Fibroblast of mammary gland (primary cell): ENCODE results near the gene TPSAB1.
"Not testable (repeated sequence)": the region's sequence is repeated elsewhere in the genome, so short reads cannot be mapped to it uniquely, and the experiment has no call there.

Experiments
- DNase-seq: peaks from one replicate; pipeline ENCODE4 v3.0.0-alpha.2; 2010; ENCODE audit warnings: low read depth
- H3K4me3 ChIP-seq: 2 replicates; pipeline ENCODE4 v1.5.1; 2011; ENCODE audit warnings: low read depth, mild to moderate bottlenecking, low read length, moderate library complexity; ENCODE audit not compliant: control insufficient read depth
- TF ChIP-seq, protein P1 (sequence below): conservative IDR thresholded peaks from 2 replicates; pipeline ENCODE4 v1.5.1; 2011; ENCODE audit warnings: low read depth, low read length, inconsistent platforms; ENCODE audit not compliant: control insufficient read depth, insufficient read depth

The TPSAB1 gene

DNA sequence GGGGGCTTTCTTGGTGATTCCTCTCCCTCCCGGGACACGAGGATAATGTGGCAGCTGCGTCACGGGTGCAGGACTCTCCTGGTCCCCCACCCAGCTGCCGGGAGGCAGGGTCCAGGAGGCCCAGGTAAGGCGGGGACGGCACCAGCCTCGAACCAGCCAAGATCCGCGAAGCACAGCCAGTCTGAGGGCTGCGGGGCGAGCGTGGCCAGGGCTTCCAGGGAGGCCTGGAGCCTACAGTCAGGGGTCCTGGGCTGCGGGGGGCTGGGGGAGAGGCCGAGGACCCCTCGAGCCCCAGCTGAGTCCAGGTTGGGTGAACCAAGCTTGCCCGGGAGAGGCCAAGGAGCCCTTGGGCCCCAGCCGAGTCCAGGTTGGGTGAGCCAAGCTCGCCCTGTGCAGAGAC lies 25.3 kb downstream of the TPSAB1 start:
- TF ChIP-seq, protein P1, sequence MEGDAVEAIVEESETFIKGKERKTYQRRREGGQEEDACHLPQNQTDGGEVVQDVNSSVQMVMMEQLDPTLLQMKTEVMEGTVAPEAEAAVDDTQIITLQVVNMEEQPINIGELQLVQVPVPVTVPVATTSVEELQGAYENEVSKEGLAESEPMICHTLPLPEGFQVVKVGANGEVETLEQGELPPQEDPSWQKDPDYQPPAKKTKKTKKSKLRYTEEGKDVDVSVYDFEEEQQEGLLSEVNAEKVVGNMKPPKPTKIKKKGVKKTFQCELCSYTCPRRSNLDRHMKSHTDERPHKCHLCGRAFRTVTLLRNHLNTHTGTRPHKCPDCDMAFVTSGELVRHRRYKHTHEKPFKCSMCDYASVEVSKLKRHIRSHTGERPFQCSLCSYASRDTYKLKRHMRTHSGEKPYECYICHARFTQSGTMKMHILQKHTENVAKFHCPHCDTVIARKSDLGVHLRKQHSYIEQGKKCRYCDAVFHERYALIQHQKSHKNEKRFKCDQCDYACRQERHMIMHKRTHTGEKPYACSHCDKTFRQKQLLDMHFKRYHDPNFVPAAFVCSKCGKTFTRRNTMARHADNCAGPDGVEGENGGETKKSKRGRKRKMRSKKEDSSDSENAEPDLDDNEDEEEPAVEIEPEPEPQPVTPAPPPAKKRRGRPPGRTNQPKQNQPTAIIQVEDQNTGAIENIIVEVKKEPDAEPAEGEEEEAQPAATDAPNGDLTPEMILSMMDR, result no peak
- no peak for DNase-seq
- no peak overlapping the region for H3K4me3 ChIP-seq

DNA sequence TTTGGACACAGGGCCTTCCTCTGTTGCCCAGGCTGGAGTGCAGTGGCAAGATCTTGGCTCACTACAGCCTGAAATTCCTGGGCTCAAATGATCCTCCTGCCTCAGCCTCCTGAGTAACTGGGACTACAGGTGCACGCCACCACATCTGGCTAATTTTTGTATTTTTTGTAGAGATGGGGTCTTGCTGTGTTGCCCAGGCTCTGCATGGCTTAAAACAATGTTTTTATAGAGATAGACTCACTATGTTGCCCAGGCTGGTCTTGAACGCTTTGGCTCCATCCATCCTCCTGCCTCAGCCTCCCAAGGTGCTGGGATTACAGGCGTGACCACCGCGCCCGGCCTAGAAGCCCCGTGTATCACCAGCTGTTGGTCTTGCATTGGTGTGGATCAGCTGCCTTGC lies 28.9 kb downstream of the TPSAB1 start:
- not testable (repeated sequence) for DNase-seq, H3K4me3 ChIP-seq

DNA sequence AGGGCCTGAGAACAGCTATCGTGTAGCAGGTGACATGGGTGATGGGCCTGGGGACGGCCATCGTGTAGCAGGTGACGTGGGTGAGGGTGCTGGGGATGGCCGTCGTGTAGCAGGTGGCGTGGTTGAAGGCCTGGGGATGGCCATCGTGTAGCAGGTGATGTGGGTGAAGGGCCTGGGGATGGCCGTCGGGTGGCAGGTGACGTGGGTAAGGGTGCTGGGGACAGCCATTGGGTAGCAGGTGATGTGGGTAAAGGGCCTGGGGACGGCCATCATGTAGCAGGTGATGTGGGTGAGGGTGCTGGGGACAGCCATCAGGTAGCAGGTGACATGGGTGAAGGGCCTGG lies 30.8 kb downstream of the TPSAB1 start:
- no peak overlapping the region for H3K4me3 ChIP-seq
- DNase-seq, result no peak
- TF ChIP-seq, protein P1, result no peak

DNA sequence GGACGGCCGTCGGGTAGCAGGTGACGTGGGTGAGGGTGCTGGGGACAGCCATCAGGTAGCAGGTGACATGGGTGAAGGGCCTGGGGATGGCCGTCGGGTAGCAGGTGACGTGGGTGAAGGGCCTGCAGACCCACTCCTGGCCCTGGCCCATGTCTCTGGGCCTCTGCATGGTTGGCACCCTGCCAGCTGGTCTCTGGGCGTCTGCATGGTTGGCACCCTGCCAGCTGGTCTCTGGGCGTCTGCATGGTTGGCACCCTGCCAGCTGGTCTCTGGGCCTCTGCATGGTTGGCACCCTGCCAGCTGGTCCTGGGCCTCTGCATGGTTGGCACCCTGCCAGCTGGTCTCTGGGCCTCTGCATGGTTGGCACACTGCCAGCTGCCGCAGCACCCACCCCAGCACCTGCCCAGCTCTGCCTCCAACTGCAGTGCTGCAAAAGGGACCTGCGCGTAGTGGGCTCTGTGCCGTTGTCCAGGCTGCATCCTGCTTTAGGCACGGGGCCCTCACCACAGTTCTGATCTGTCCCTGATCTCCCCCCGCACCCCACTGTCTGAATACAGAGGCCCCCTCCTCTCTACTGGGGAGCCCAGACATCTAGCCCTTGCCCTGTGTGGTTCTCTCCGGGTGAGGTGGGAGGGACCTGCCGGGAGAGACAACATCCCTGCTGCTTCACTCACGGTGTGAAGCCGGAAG lies 31.4 kb downstream of the TPSAB1 start:
- not testable (repeated sequence) for DNase-seq, H3K4me3 ChIP-seq

DNA sequence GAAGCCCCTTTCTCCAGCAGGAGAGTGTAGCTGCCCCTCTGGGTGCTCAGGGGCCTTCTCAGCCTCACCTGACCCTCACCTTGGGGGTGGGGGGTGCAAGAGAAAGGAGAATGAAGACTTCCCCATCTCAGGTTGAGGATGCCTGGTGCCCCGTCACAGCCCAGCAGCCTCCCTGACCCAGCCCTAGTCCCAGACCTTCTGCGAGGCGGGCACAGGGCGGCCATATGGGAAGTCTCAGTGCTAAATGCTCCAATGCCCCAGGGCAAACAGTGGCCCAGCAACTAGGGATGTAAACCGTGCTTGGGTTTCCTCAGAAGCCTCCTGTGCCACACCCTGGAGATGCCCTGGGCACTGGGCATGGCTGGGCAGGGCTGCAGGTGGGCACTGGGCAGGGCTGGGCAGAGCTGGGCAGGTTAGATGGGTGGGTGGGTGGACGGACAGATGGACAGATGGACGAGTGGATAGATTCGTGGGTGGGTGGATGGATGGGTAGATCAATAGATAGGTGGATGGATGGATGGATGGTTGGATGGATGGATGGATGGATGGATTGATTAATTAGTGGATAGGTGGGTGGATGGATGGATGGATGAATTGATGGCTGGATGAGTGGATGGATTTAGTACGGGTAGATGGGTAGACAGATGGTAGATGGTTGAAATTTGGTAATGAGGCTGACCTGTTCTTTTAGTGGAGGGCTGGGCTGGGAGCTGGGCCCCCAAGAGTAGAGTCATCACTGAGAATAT lies 32.1 kb downstream of the TPSAB1 start:
- TF ChIP-seq, protein P1, result no peak
- no peak overlapping the region for H3K4me3 ChIP-seq
- DNase-seq, result no peak

- TF ChIP-seq, protein P1, result no peak
- no peak for DNase-seq
- H3K4me3 ChIP-seq, result no peak overlapping the region
These were observed 33.3 kb downstream of the TPSAB1 start for GRCh38 chr16:1273816-1274215.

GRCh38 chr16:1274767-1275166 lies 34.3 kb downstream of the TPSAB1 start:
- TF ChIP-seq, protein P1, result no peak
- no peak for DNase-seq

More at GRCh38 chr16:1274767-1275166, 34.3 kb downstream of the TPSAB1 start:
- H3K4me3 ChIP-seq, result no peak overlapping the region
